Endothelial cell of umbilical vein (primary cell): ENCODE data around the gene SLC10A2. TPM values are rescaled to one million over a fixed set of nuclear protein-coding genes. Genes with fewer than 3 reads are reported as not detected.
"Not testable (repeated sequence)": the region's sequence is repeated elsewhere in the genome, so short reads cannot be mapped to it uniquely, and the experiment has no call there.

Experiments used
- BruUV-seq: library from RNA; stranded (reverse); fragments of 400-500 nt; replicated peaks from 2 replicates; lab custom pipeline; 2021; lab: Mats Ljungman, UMichigan
- CTCF ChIA-PET: fragments of 300-600, 350-600 bp; sonication (Branson Sonifier 250); formaldehyde crosslinking; loops from one replicate; lab custom pipeline; 2021; ENCODE audit warnings: antibody characterized with exemption, inconsistent platforms; lab: Charles Lee
- POLR2A ChIA-PET: fragments of 300-600, 350-600 bp; sonication (Branson Sonifier 250); formaldehyde crosslinking; loops from one replicate; lab custom pipeline; 2021; ENCODE audit warnings: antibody characterized with exemption, inconsistent platforms; lab: Charles Lee
- DNase-seq: peaks from one replicate; pipeline ENCODE4 v3.0.0-alpha.2; 2011; ENCODE audit warnings: low read depth, low spot score
- FAIRE-seq: peaks from 2 replicates; lab custom pipeline; 2011; peaks lifted over from hg19 to GRCh38; lab: Jason Lieb, UNC
- H2AFZ ChIP-seq: 2 replicates; pipeline ENCODE4 v1.6.0; 2012; ENCODE audit warnings: low read depth, low read length, control low read depth, inconsistent platforms
- H3K27ac ChIP-seq: 2 replicates; pipeline ENCODE4 v1.5.1; 2011; ENCODE audit warnings: low read depth, mild to moderate bottlenecking, control low read depth, low read length, moderate library complexity; ENCODE audit not compliant: insufficient read depth
- H3K27me3 ChIP-seq, 2 experiments: 2 replicates each; pipeline versions ENCODE4 v1.6.0 to v1.6.1; 2011; ENCODE audit warnings: low read length in 2 of 2, mixed read lengths in 1 of 2; ENCODE audit not compliant: control insufficient read depth in 2 of 2, insufficient read depth in 2 of 2
- H3K36me3 ChIP-seq, 2 experiments: 2 replicates in 1 of 2; 3 replicates in 1 of 2; pipeline ENCODE4 v1.5.1; 2011; ENCODE audit warnings: low read length in 2 of 2, mild to moderate bottlenecking in 1 of 2, moderate library complexity in 1 of 2; ENCODE audit not compliant: control insufficient read depth in 2 of 2, insufficient read depth in 2 of 2; ENCODE audit errors: extremely low read depth in 1 of 2
- H3K4me1 ChIP-seq: 3 replicates; pipeline ENCODE4 v1.5.1; 2011; ENCODE audit warnings: mild to moderate bottlenecking, low read length; ENCODE audit not compliant: control insufficient read depth, insufficient read depth; ENCODE audit errors: extremely low read depth
- H3K4me2 ChIP-seq: 2 replicates; pipeline ENCODE4 v1.6.1; 2011; ENCODE audit warnings: low read length, control low read depth, mixed read lengths; ENCODE audit not compliant: insufficient read depth
- H3K4me3 ChIP-seq, 3 experiments: fragments of 200-600 bp in 1 of 3; sonication (generic), shearing (Covaris generic) in 1 of 3; replicated peaks in 1 of 3; 2 replicates each; pipeline ENCODE4 v1.5.1; 2011 to 2016; ENCODE audit warnings: control low read depth in 3 of 3, low read length in 3 of 3, mild to moderate bottlenecking in 2 of 3, inconsistent platforms in 1 of 3, low read depth in 1 of 3, moderate library complexity in 1 of 3; ENCODE audit not compliant: insufficient read depth in 1 of 3
- H3K79me2 ChIP-seq: 2 replicates; pipeline ENCODE4 v1.6.0; 2012; ENCODE audit warnings: low read length, inconsistent platforms; ENCODE audit not compliant: control insufficient read depth, insufficient read depth
- H3K9ac ChIP-seq: replicated peaks from 2 replicates; pipeline ENCODE3; 2011; ENCODE audit warnings: low read length, control low read depth; ENCODE audit not compliant: insufficient read depth; ENCODE audit errors: extremely low read depth
- H3K9me1 ChIP-seq: replicated peaks from 3 replicates; pipeline ENCODE4 v1.6.0; 2011; ENCODE audit warnings: mild to moderate bottlenecking, low read length; ENCODE audit not compliant: control insufficient read depth, insufficient read depth; ENCODE audit errors: extremely low read depth
- H3K9me3 ChIP-seq: replicated peaks from 2 replicates; pipeline ENCODE4 v1.5.1; 2012; ENCODE audit warnings: low read length, inconsistent platforms; ENCODE audit not compliant: control insufficient read depth, insufficient read depth
- H4K20me1 ChIP-seq: replicated peaks from 2 replicates; pipeline ENCODE3; 2011; ENCODE audit warnings: mild to moderate bottlenecking, low read length; ENCODE audit not compliant: control insufficient read depth, insufficient read depth; ENCODE audit errors: extremely low read depth
- EZH2 ChIP-seq: IDR thresholded peaks from 2 replicates; pipeline ENCODE4 v1.6.1; 2012; ENCODE audit warnings: borderline replicate concordance, low read depth, mild to moderate bottlenecking, moderate library complexity, low read length, inconsistent platforms; ENCODE audit not compliant: severe bottlenecking
- FOS ChIP-seq: IDR thresholded peaks from 2 replicates; pipeline ENCODE4 v1.6.1; 2011; ENCODE audit warnings: mild to moderate bottlenecking, low read length, moderate library complexity, borderline replicate concordance; ENCODE audit not compliant: insufficient read depth
- GATA2 ChIP-seq: IDR thresholded peaks from 2 replicates; pipeline ENCODE4 v1.7.0; 2011; ENCODE audit warnings: low read depth, mild to moderate bottlenecking, moderate library complexity, mixed read lengths, low read length; ENCODE audit not compliant: insufficient read length, insufficient read depth
- JUN ChIP-seq: IDR thresholded peaks from 2 replicates; pipeline ENCODE4 v1.6.1; 2011; ENCODE audit warnings: borderline replicate concordance, low read depth; ENCODE audit not compliant: insufficient read length, insufficient read depth
- MAX ChIP-seq: IDR thresholded peaks from 2 replicates; pipeline ENCODE4 v1.6.1; 2011; ENCODE audit not compliant: insufficient read depth, insufficient read length
- MYC ChIP-seq: IDR thresholded peaks from one replicate; pipeline ENCODE4 v1.6.1; 2011; ENCODE audit warnings: mild to moderate bottlenecking, low read depth, low read length
- POLR2A ChIP-seq: IDR thresholded peaks from 2 replicates; pipeline ENCODE4 v1.6.1; 2012; ENCODE audit warnings: low read depth, mild to moderate bottlenecking, control low read depth, low read length
- POLR2AphosphoS5 ChIP-seq: IDR thresholded peaks from 2 replicates; pipeline ENCODE4 v1.6.1; 2012; ENCODE audit warnings: low read depth, mild to moderate bottlenecking, control low read depth, low read length, moderate library complexity; ENCODE audit not compliant: insufficient read depth
- dilution Hi-C: fragments of 300-500 bp; cut with MboI; formaldehyde crosslinking; loops from one replicate; pipeline ENCODE4 v1.15.0; 2019; ENCODE audit warnings: low sequenced_read_pairs; ENCODE audit not compliant: extremely low pct_ligation_motif_present
- intact Hi-C: fragments of 100-400 bp; cut with micrococcal nuclease; formaldehyde crosslinking; loops from one replicate; pipeline ENCODE4 v1.10.0; 2022
- polyA plus RNA-seq, 4 experiments: library from polyadenylated mRNA; depleted of rRNA in 3 of 4; stranded (reverse) in 3 of 4; unstranded in 1 of 4; fragments of >200 nt; gene quantifications; 2 replicates each; pipeline versions ENCODE4 v1.2.1 to v1.2.3, GENCODE V29; 2011 to 2012; ENCODE audit warnings: missing spikeins in 1 of 4
- total RNA-seq: library from RNA; stranded (reverse); gene quantifications from 2 replicates; pipeline ENCODE4 v1.2.3, GENCODE V29; 2021

Gene SLC10A2
- total and polyA plus RNA-seq, 2 donors (not counting 3 experiments of a cell fraction or from before 2014, with no cell fraction given), result not detected

GRCh38 chr13:103104340-103104739, 38.1 kb upstream of the SLC10A2 start:
- no peak for TF ChIP-seq GATA2
- TF ChIP-seq MYC, result no peak
- TF ChIP-seq POLR2A, result no peak
- TF ChIP-seq MAX, result no peak
- no peak for TF ChIP-seq POLR2AphosphoS5
- no peak for TF ChIP-seq EZH2
- no peak for TF ChIP-seq FOS
- TF ChIP-seq JUN, result no peak
- Histone ChIP-seq H3K27ac (no peak overlapping the region), H3K4me2 (no peak overlapping the region), H3K4me1 (no peaks in the 10 kb centered on the region), H4K20me1 (no peaks in the 10 kb centered on the region), H3K9ac (no peak overlapping the region), H3K79me2 (no peaks in the 10 kb centered on the region), H3K9me1 (no peaks in the 10 kb centered on the region), H3K9me3 (peaks cover 4% of the 10 kb centered on the region), H3K36me3 (no peaks in the 10 kb centered on the region), H3K4me3 (no peak overlapping the region), H2AFZ (no peak overlapping the region), H3K27me3 (no peaks in the 10 kb centered on the region)
- FAIRE-seq (no peak), DNase-seq (no peak)
- intact Hi-C loops, result no loop called here
- ChIA-PET POLR2A (no interaction called here), CTCF (no interaction called here)
- no TSS peak for BruUV-seq
- dilution Hi-C loops, result no loop called here

- H4K20me1 ChIP-seq, DNase-seq, FAIRE-seq, H2AFZ ChIP-seq, H3K4me2 ChIP-seq, POLR2A ChIA-PET, intact Hi-C loops, H3K4me1 ChIP-seq, dilution Hi-C loops, H3K36me3 ChIP-seq, H3K4me3 ChIP-seq, H3K27ac ChIP-seq, H3K79me2 ChIP-seq, CTCF ChIA-PET, H3K9ac ChIP-seq, H3K9me1 ChIP-seq, H3K9me3 ChIP-seq, H3K27me3 ChIP-seq, BruUV-seq: not testable (repeated sequence)
Observed at GRCh38 chr13:103103456-103103855, 37.2 kb upstream of the SLC10A2 start.
